Measurements from ENCODE around the gene NCMAP.
"Not testable (repeated sequence)": the region's sequence is repeated elsewhere in the genome, so short reads cannot be mapped to it uniquely, and the experiment has no call there.

Gene NCMAP

GRCh38 chr1:24555591-24556413 lies at the start of gene NCMAP:
Gene NCMAP, plus strand, starts transcription at chr1:24556087. Its CDS starts 39,344 bp downstream, at chr1:24595431.
- no peak for DNase-seq

- DNase-seq = no peak
Measured at GRCh38 chr1:24506691-24507381, 49.1 kb upstream of the NCMAP start.

- DNase-seq = no peak
Measured at GRCh38 chr1:24507405-24507804, 48.5 kb upstream of the NCMAP start.

GRCh38 chr1:24508911-24509310 lies 47.0 kb upstream of the NCMAP start:
- no peak for DNase-seq

- no peak for DNase-seq
Measured at GRCh38 chr1:24513706-24514105, 42.2 kb upstream of the NCMAP start.

GRCh38 chr1:24514946-24515345 lies 40.9 kb upstream of the NCMAP start:
- DNase-seq = no peak

- not testable (repeated sequence) for DNase-seq
Measured at GRCh38 chr1:24515671-24516209, 40.1 kb upstream of the NCMAP start.

GRCh38 chr1:24516506-24516905 lies 39.4 kb upstream of the NCMAP start:
- no peak for DNase-seq

GRCh38 chr1:24517898-24518297 lies 38.0 kb upstream of the NCMAP start:
- DNase-seq = no peak

- DNase-seq = not testable (repeated sequence)
Measured at GRCh38 chr1:24520282-24520681, 35.6 kb upstream of the NCMAP start.

- DNase-seq = no peak
Measured at GRCh38 chr1:24525606-24526005, 30.3 kb upstream of the NCMAP start.

GRCh38 chr1:24526045-24526444 lies 29.8 kb upstream of the NCMAP start:
- no peak for DNase-seq

GRCh38 chr1:24526940-24527542 lies 28.8 kb upstream of the NCMAP start:
- DNase-seq = no peak

- DNase-seq = no peak
Measured at GRCh38 chr1:24528744-24529143, 27.1 kb upstream of the NCMAP start.

- not testable (repeated sequence) for DNase-seq
Measured at GRCh38 chr1:24529292-24529691, 26.6 kb upstream of the NCMAP start.

GRCh38 chr1:24535021-24535424 lies 20.9 kb upstream of the NCMAP start:
- DNase-seq = no peak

GRCh38 chr1:24535778-24536177 lies 20.1 kb upstream of the NCMAP start:
- DNase-seq = no peak

- DNase-seq = no peak
Measured at GRCh38 chr1:24536391-24536840, 19.5 kb upstream of the NCMAP start.

GRCh38 chr1:24540051-24540905 lies 15.6 kb upstream of the NCMAP start:
- DNase-seq = no peak

- no peak for DNase-seq
Measured at GRCh38 chr1:24540906-24541710, 14.8 kb upstream of the NCMAP start.

- no peak for DNase-seq
Measured at GRCh38 chr1:24541711-24542346, 14.1 kb upstream of the NCMAP start.
